ENCODE measurements around the gene CHRM1. TPM values are rescaled to one million over a fixed set of nuclear protein-coding genes. Genes with fewer than 3 reads are reported as not detected.

CHRM1 gene
- total RNA-seq, 2 experiments from 2014 or later: not detected

DNA sequence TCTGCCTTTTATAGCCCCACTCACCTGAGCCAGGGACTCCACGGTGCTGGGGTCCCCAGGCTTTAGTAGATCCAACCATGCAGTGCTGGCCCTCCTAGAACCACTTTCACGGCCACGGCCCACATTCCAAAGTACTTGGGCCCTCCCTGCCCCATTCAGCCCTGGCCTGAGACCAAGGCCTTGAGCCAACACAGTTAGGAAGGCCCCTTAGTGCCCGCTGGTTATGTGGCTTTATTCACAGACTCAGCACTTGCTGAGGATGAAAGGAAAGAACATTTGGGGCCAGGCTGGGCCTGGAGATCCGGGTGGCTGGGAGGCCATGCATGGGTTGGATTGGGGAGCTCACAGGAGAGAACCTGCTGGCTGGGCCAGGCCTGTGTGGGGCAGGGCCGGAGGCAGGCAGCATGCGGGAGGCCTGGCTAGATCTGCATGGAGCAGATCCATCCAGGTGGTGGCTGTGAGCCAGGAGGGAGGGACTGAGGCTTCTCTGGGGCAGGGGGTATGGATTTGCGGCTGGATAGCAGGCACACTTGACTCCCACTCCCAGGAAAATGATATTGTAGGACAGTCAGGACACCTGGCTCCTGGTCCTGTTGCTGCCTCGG, 12.6 kb downstream of the CHRM1 start:
- ChIA-PET POLR2A (no interaction called here), CTCF (interaction anchor here (3.6 kb wide), 1 partner anchor 113 kb away, joined by 156 read pairs; no protein-coding TSS in a partner anchor)
- Mint-ChIP-seq H3K4me3 (no peak overlapping the region), H3K36me3 (ENCODE audit: low read depth) (no peaks in the 10 kb centered on the region), H3K9me3 (no peaks in the 10 kb centered on the region), H3K27ac (no peak overlapping the region), H3K4me1 (peaks cover 14% of the 10 kb centered on the region), H3K27me3 (peaks cover 19% of the 10 kb centered on the region)
- no peak for DNase-seq

DNA sequence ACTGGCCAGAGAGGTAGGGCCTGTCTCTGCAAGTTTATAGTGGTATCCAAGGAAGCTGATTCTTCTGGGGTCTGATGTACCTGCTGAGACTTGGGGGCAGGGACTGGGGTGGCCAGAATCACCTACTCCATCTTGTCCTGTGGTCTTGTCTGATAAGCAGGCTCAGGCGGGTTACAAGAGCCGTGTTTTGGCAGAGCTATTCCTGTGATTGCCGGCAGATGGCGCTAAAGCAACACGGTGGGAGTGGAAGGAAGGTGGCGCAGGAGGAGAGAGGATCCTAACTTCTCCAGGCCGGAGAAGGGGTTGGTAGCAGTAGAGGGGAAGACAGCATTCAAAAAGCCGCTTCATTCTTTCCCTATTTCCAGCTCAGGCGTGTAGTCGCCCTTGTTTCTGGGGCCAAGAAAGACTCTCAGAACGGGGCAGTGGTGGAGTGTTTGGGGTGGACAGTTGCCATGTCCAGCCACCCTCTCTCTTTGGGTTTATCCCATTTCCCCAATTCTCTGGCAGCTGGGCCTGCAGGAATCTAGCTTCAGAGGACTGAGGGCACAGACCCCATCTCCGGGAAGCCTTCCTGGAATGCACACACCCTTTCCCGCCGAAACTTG, 15.1 kb downstream of the CHRM1 start:
- Mint-ChIP-seq H3K27ac (no peak overlapping the region), H3K9me3 (no peaks in the 10 kb centered on the region), H3K36me3 (ENCODE audit: low read depth) (no peaks in the 10 kb centered on the region), H3K4me3 (no peak overlapping the region), H3K27me3 (peaks cover 29% of the 10 kb centered on the region), H3K4me1 (peaks cover 26% of the 10 kb centered on the region)
- ChIA-PET POLR2A (interaction anchor here (0.7 to 1.1 kb wide), 3 partner anchors 24 to 128 kb away, joined by 3 read pairs; no protein-coding TSS in a partner anchor), CTCF (interaction anchor here (0.6 to 3.6 kb wide), 40 partner anchors 9 to 1279 kb away, joined by 3 to 156 read pairs (median 4); partner anchors contain the start of gene SLC3A2)
- peak; percentile 82 for DNase-seq

DNA sequence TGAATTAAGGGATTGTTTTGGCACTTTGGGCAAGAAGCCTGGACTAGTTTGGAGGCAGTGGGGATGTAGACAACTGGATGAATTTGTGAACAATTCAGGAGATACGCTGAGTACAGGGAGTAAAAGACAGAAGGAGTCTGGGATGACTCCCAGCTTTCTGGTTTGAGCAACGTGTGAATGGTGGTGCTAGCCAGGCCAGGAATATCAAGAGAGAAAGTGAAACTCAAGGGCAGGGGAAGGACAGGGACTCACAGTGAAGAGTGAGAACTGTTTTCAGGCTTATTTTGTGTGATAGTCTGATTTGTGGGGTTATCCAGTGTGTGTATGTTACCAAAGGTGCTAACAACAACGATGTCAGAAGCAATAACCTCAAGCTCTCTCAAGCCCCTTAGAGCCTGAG, 15.9 kb downstream of the CHRM1 start:
- no peaks in the 10 kb centered on the region for H3K36me3 Mint-ChIP-seq (ENCODE audit: low read depth)
- no peaks in the 10 kb centered on the region for H3K9me3 Mint-ChIP-seq
- no peak overlapping the region for H3K4me3 Mint-ChIP-seq
- no peak overlapping the region for H3K27ac Mint-ChIP-seq
- peaks cover 26% of the 10 kb centered on the region for H3K4me1 Mint-ChIP-seq
- CTCF ChIA-PET: interaction anchor here (0.6 to 3.6 kb wide), 34 partner anchors 9 to 1280 kb away, joined by 3 to 156 read pairs (median 5); partner anchors contain the start of gene SLC3A2
- no peak for DNase-seq
- POLR2A ChIA-PET: interaction anchor here (1.1 kb wide), 1 partner anchor 129 kb away, joined by 3 read pairs; no protein-coding TSS in a partner anchor
- peaks cover 30% of the 10 kb centered on the region for H3K27me3 Mint-ChIP-seq

DNA sequence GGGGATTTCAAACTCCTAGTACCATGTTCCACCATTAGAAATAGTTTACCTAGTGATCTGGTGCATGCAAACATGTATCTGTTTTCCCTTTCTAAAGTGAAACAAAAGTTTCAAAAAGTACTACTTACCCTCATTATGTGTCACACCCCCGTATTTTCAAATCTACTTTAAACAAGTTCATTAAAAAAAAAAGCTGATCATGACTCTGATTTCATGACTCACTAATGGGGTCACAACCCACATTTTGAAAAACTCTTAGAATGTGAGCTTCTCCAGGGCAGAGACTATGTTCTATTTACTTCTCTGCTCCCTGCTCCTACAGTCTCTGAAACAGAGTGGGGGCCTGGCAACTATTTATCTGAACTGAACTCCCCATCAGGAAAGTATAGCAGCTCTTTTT, 18.2 kb downstream of the CHRM1 start:
- peaks cover 38% of the 10 kb centered on the region for H3K27me3 Mint-ChIP-seq
- DNase-seq: no peak
- H3K9me3 Mint-ChIP-seq: no peaks in the 10 kb centered on the region
- peaks cover 26% of the 10 kb centered on the region for H3K4me1 Mint-ChIP-seq
- POLR2A ChIA-PET: interaction anchor here (1.3 to 2.4 kb wide), 2 partner anchors 13 to 21 kb away, joined by 4 to 19 read pairs; partner anchors contain the start of gene SLC3A2
- H3K36me3 Mint-ChIP-seq (ENCODE audit: low read depth): no peaks in the 10 kb centered on the region
- CTCF ChIA-PET: interaction anchor here (0.7 to 3.3 kb wide), 5 partner anchors 11 to 120 kb away, joined by 3 to 21 read pairs (median 5); no protein-coding TSS in a partner anchor
- H3K4me3 Mint-ChIP-seq: no peak overlapping the region
- no peak overlapping the region for H3K27ac Mint-ChIP-seq

DNA sequence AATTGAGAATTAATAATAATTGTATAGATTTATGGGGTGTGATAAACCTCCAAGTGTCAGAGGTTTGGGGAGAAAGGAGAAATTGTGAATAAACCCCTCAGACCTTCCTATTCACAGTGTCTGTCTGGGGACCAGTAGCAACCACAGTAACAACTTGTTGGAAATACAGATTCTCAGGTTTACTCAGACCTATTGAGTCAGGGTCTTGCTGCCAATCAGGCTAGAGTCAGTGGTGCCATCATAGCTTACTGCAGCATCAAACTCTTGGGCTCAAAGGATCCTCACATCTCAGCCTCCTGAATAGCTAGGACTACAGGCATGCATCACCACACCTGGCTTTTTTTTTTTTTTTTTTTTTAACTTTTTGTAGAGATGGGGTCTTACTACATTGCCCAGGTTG, 23.1 kb downstream of the CHRM1 start:
- no peak for DNase-seq

DNA sequence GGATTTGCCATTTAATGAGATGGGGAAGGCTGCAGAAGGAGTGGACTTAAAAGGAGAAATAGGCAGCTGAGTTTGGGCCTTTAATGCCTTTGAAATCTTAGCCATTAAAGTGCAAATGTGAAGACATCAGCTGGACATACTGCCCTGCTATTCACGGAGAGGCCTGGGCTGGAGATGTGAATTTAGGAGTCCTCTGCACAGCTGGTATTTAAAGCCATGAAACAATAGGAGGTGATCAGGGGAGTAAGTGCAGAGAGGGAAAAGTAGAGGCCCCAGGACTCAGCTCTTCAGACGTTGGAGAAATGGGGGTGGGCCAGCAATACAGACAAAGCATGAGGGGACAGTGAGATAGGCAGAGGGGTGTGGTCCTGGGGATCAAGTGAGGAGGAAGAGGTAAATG, 23.9 kb downstream of the CHRM1 start:
- no peaks in the 10 kb centered on the region for H3K9me3 Mint-ChIP-seq
- peaks cover 25% of the 10 kb centered on the region for H3K27me3 Mint-ChIP-seq
- DNase-seq: no peak
- H3K4me3 Mint-ChIP-seq: no peak overlapping the region
- H3K36me3 Mint-ChIP-seq (ENCODE audit: low read depth): no peaks in the 10 kb centered on the region
- POLR2A ChIA-PET: interaction anchor here (2.2 kb wide), 1 partner anchor 13 kb away, joined by 8 read pairs; no protein-coding TSS in a partner anchor
- H3K4me1 Mint-ChIP-seq: peaks cover 7% of the 10 kb centered on the region
- CTCF ChIA-PET: interaction anchor here (6.0 kb wide), 1 partner anchor 9 kb away, joined by 32 read pairs; no protein-coding TSS in a partner anchor
- no peak overlapping the region for H3K27ac Mint-ChIP-seq

More for the DNA sequence above, 23.1 kb downstream of the CHRM1 start:
- Mint-ChIP-seq H3K4me1 (peaks cover 12% of the 10 kb centered on the region), H3K36me3 (ENCODE audit: low read depth) (no peaks in the 10 kb centered on the region), H3K9me3 (no peaks in the 10 kb centered on the region), H3K27ac (no peak overlapping the region), H3K27me3 (peaks cover 30% of the 10 kb centered on the region), H3K4me3 (no peak overlapping the region)
- POLR2A ChIA-PET: interaction anchor here (1.7 to 2.2 kb wide), 2 partner anchors 14 to 16 kb away, joined by 6 to 8 read pairs; no protein-coding TSS in a partner anchor
- CTCF ChIA-PET: interaction anchor here (0.7 to 6.0 kb wide), 2 partner anchors 8 to 809 kb away, joined by 7 to 32 read pairs; no protein-coding TSS in a partner anchor

DNA sequence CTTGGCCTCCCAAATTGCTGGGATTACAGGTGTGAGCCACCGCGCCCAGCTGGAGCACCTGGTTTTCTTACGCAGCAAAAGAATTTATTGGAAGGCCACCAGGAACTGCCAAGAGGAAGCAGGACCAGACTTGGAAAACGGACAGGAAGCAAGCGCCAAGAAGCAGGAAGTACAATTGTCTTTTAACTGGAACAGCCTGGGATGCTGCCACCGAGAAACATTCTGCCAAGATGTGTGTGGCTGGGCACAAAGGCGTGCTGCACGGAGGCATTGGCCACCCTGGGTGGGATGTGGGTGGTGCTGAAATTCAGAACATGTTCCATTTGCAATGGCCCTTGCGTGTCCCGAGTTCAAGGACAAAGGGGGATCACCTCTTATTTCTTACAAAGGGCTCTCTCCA, 25.1 kb downstream of the CHRM1 start:
- H3K36me3 Mint-ChIP-seq (ENCODE audit: low read depth): no peaks in the 10 kb centered on the region
- DNase-seq: no peak
- H3K4me3 Mint-ChIP-seq: no peak overlapping the region
- ChIA-PET CTCF (interaction anchor here (6.0 kb wide), 1 partner anchor 10 kb away, joined by 32 read pairs; no protein-coding TSS in a partner anchor), POLR2A (interaction anchor here (2.2 kb wide), 1 partner anchor 12 kb away, joined by 8 read pairs; no protein-coding TSS in a partner anchor)
- no peaks in the 10 kb centered on the region for H3K9me3 Mint-ChIP-seq
- no peak overlapping the region for H3K27ac Mint-ChIP-seq
- no peaks in the 10 kb centered on the region for H3K4me1 Mint-ChIP-seq
- H3K27me3 Mint-ChIP-seq: peaks cover 19% of the 10 kb centered on the region

DNA sequence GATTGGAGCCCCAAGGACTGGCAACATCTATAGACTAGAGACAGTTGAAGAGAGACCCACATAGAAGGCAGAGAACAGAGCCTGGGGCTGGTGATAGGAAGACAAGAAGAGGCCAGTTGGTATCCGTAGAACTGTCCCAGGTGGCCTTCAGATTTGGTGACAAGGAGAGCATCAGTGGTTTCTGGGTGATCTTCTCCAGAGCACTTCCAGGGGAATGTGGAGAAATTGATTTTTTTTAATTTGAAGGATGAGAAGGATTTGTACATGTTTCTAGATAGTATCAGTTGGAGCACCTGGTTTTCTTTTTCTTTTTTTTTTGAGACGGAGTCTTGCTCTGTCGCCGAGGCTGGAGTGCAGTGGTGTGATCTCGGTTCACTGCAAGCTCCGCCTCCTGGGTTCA, 25.7 kb downstream of the CHRM1 start:
- Mint-ChIP-seq H3K27ac (no peak overlapping the region), H3K4me3 (no peak overlapping the region), H3K4me1 (no peaks in the 10 kb centered on the region), H3K9me3 (no peaks in the 10 kb centered on the region), H3K36me3 (ENCODE audit: low read depth) (no peaks in the 10 kb centered on the region), H3K27me3 (peaks cover 19% of the 10 kb centered on the region)
- DNase-seq: no peak
- ChIA-PET CTCF (interaction anchor here (6.0 kb wide), 1 partner anchor 11 kb away, joined by 32 read pairs; no protein-coding TSS in a partner anchor), POLR2A (no interaction called here)

DNA sequence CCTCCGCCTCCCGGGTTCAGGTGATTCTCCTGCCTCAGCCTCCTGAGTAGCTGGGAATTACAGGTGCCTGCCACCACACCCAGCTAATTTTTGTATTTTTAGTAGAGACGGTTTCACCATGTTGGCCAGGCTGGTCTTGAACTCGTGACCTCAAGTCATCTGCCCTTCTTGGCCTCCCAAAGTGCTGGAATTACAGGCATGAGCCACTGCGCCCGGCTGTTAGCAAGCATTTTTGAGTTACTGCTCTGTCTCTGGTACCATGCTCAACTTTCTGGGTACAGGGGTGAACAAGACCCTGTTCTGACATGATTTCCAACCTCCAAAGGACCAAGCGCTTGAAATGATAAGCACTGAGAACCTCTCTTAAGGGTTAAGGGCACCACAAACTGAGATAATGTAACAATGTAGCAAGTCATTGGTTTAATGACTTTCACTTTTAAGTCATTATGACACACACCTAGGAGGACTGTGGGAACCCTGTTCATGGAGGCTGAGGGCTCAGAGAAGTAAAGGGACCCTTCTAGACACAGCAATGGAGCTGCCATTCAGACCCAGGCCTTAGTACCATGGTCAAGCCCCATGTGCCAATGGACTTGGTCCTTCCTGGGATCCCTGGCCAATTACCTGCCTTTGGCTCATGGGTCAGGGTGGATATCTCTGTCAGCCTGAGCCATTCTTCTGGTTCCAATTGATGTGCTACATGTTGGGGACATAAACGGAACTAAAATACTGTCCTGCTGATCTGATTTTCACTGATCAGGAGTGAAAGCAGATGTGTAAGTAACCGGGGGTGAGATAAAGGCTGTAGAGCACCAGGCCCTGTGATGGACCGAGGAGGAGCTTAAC, 28.9 kb downstream of the CHRM1 start:
- peaks cover 29% of the 10 kb centered on the region for H3K36me3 Mint-ChIP-seq (ENCODE audit: low read depth)
- POLR2A ChIA-PET: interaction anchor here (1.3 kb wide), 1 partner anchor 10 kb away, joined by 3 read pairs; no protein-coding TSS in a partner anchor
- CTCF ChIA-PET: interaction anchor here (6.0 kb wide), 1 partner anchor 14 kb away, joined by 32 read pairs; no protein-coding TSS in a partner anchor
- H3K27ac Mint-ChIP-seq: no peak overlapping the region
- H3K4me1 Mint-ChIP-seq: peaks cover 6% of the 10 kb centered on the region
- H3K9me3 Mint-ChIP-seq: no peaks in the 10 kb centered on the region
- no peak overlapping the region for H3K4me3 Mint-ChIP-seq
- no peak for DNase-seq
- peaks cover 6% of the 10 kb centered on the region for H3K27me3 Mint-ChIP-seq

DNA sequence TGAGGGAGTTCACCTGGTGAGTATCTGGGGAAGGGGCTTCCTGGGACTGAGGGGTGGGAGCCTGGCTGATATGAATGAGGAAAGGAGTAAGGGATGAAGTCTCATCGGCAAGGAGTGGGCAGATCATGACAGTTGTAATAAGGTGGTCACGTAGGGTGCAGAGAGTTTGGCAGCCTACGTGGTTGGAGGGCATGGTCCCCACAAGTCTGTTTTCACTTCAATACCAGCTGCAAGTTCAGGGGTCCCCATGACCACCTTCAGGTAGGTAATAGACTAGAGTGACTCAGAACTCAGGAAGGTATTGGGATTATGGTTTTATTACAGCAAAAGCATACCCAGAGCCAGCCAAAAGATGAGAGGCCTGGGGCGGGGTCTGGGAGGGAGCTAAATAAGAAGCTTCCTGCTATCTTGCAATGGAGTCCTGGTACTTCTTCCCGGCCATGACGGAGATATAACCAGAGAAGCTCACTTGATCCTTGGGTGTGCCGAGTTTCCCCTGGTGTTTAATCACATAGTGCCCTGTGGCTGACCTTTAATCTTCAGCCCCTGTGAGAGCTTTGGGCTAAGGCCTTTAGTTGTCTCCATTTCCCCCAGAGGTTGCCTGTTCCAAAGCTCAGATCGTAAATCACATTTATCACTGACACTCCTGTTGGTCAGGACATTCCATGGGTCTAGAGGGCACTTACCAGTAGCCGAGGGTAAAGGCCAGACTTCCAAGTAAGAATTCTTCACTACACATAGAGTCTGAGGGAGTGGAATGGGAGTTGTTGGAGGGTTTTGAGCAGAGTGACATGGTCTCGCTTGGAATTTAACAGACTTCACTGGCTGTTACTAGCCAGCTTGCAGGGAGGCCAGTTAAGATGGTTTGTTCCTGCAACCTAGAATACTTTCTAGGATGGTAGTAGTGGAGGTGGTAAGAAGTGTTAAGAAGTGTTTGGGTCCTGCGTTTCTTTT, 31.4 kb downstream of the CHRM1 start:
- peaks cover 25% of the 10 kb centered on the region for H3K4me1 Mint-ChIP-seq
- CTCF ChIA-PET: interaction anchor here (1.5 kb wide), 1 partner anchor 16 kb away, joined by 6 read pairs; no protein-coding TSS in a partner anchor
- POLR2A ChIA-PET: interaction anchor here (1.0 to 1.2 kb wide), 4 partner anchors 9 to 298 kb away, joined by 3 to 8 read pairs (median 4); partner anchors contain the start of genes SLC3A2 and TUT1
- H3K9me3 Mint-ChIP-seq: no peaks in the 10 kb centered on the region
- H3K27ac Mint-ChIP-seq: no peak overlapping the region
- no peak overlapping the region for H3K4me3 Mint-ChIP-seq
- no peak for DNase-seq
- peaks cover 1% of the 10 kb centered on the region for H3K27me3 Mint-ChIP-seq
- H3K36me3 Mint-ChIP-seq (ENCODE audit: low read depth): peaks cover 54% of the 10 kb centered on the region

DNA sequence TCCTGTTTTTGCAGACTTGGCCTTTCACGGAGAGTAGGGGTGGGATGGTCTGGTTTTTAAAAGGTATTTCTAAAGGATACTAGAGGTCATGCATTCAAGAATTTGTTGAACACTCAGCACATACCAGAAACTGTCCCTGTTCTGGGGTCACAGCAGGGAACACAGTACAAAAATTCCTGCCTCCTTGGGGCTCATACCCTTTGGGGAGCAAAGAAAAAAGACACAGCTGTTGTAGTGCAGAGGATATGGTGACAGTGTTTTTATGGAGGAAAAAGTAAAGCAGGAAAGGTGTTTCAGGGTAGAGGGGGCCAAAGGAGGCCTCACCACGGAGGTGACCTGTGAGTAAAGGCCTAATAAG, 32.1 kb downstream of the CHRM1 start:
- Mint-ChIP-seq H3K4me1 (peaks cover 29% of the 10 kb centered on the region), H3K4me3 (no peak overlapping the region), H3K9me3 (no peaks in the 10 kb centered on the region), H3K27ac (no peak overlapping the region), H3K36me3 (ENCODE audit: low read depth) (peaks cover 60% of the 10 kb centered on the region), H3K27me3 (no peaks in the 10 kb centered on the region)
- ChIA-PET CTCF (interaction anchor here (1.5 kb wide), 1 partner anchor 17 kb away, joined by 6 read pairs; no protein-coding TSS in a partner anchor), POLR2A (interaction anchor here (1.0 to 1.2 kb wide), 3 partner anchors 14 to 298 kb away, joined by 3 to 4 read pairs (median 3); partner anchors contain the start of gene TUT1)
- no peak for DNase-seq
